ENCODE data around the gene DNAAF8. TPM values are rescaled to one million over a fixed set of nuclear protein-coding genes. Genes with fewer than 3 reads are reported as not detected.

DNAAF8 gene
- total RNA-seq, 1 experiment from 2014 or later, result 0.39 TPM

- no peak for DNase-seq
Measured at GRCh38 chr16:4696172-4696904, 38.0 kb upstream of the DNAAF8 start.

More at GRCh38 chr16:4696172-4696904, 38.0 kb upstream of the DNAAF8 start:
- Histone ChIP-seq H3K14ac (ENCODE audit: insufficient read depth, low read length) (no peak overlapping the region), H4K5ac (ENCODE audit: insufficient read length, low read depth, low read length) (no peak overlapping the region), H2BK12ac (ENCODE audit: insufficient read length, low read depth, low read length) (no peak overlapping the region), H3K79me1 (ENCODE audit: insufficient read depth, low read depth, low read length, poor library complexity, severe bottlenecking) (no peaks in the 10 kb centered on the region), H2AK5ac (ENCODE audit: insufficient read length, low read length) (no peak overlapping the region), H3T11ph (ENCODE audit: low read length) (no peak overlapping the region), H3K9ac (ENCODE audit: extremely low read depth, insufficient read length, low read length) (no peak overlapping the region), H3K23me2 (ENCODE audit: insufficient read length, low read depth, low read length, poor library complexity, severe bottlenecking) (peaks cover 3% of the 10 kb centered on the region), H3K79me2 (ENCODE audit: insufficient read depth, low read length) (no peaks in the 10 kb centered on the region), H3K27me3 (ENCODE audit: insufficient read depth, low read length) (no peaks in the 10 kb centered on the region), H3K23ac (ENCODE audit: insufficient read length, low read depth, low read length) (no peak overlapping the region), H4K91ac (ENCODE audit: insufficient read length, low read depth, low read length) (no peak overlapping the region), H2BK5ac (ENCODE audit: insufficient read length, low read length) (no peak overlapping the region), H3K27ac (ENCODE audit: insufficient read length, low read depth, low read length) (no peak overlapping the region), H3K56ac (ENCODE audit: insufficient read length, low read depth, low read length) (no peak overlapping the region), H4K20me1 (ENCODE audit: control insufficient read depth, insufficient read depth, insufficient read length) (no peaks in the 10 kb centered on the region), H2BK20ac (ENCODE audit: low read depth, low read length, poor library complexity, severe bottlenecking) (no peak overlapping the region), H3K4me2 (ENCODE audit: insufficient read depth, insufficient read length, low read length) (no peak overlapping the region), H4K8ac (replicated peaks; ENCODE audit: insufficient read length, low read depth, low read length) (no peak overlapping the region), H3K18ac (ENCODE audit: insufficient read length, low read depth, low read length) (no peak overlapping the region), H3K4me1 (ENCODE audit: insufficient read depth, low read length) (no peaks in the 10 kb centered on the region), H3K4ac (ENCODE audit: low read depth, low read length) (no peak overlapping the region), H3K9me3 (ENCODE audit: control insufficient read depth, low read depth, low read length) (no peaks in the 10 kb centered on the region), H2BK15ac (ENCODE audit: low read depth, low read length) (no peak overlapping the region), H2BK120ac (ENCODE audit: low read depth, low read length, poor library complexity, severe bottlenecking) (no peak overlapping the region), H2AFZ (ENCODE audit: low read length) (no peak overlapping the region)
- TF ChIP-seq, protein P1, sequence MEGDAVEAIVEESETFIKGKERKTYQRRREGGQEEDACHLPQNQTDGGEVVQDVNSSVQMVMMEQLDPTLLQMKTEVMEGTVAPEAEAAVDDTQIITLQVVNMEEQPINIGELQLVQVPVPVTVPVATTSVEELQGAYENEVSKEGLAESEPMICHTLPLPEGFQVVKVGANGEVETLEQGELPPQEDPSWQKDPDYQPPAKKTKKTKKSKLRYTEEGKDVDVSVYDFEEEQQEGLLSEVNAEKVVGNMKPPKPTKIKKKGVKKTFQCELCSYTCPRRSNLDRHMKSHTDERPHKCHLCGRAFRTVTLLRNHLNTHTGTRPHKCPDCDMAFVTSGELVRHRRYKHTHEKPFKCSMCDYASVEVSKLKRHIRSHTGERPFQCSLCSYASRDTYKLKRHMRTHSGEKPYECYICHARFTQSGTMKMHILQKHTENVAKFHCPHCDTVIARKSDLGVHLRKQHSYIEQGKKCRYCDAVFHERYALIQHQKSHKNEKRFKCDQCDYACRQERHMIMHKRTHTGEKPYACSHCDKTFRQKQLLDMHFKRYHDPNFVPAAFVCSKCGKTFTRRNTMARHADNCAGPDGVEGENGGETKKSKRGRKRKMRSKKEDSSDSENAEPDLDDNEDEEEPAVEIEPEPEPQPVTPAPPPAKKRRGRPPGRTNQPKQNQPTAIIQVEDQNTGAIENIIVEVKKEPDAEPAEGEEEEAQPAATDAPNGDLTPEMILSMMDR (conservative IDR thresholded peaks at IDR 0.05), result no peak
- WGBS (ENCODE audit: extremely low coverage, insufficient read length, low lambda C conversion rate), result no CpG with 5 or more reads among the region's 19 CpGs
- H3K36me3 Mint-ChIP-seq (ENCODE audit: insufficient read depth in 1 of 3, low read depth in 3 of 3), result peaks cover 14 to 52% (median 41%) of the 10 kb centered on the region in 3 experiments; a peak in 6 of 7 replicates
- H3K9me3 Mint-ChIP-seq, result no peaks in the 10 kb centered on the region
- H3K4me3 Mint-ChIP-seq, result no peak overlapping the region
- H3K4me1 Mint-ChIP-seq, result peaks cover 2 to 3% of the 10 kb centered on the region in 2 experiments; a peak in 2 of 4 replicates
- peaks cover 2% of the 10 kb centered on the region; the same call in 1 of the 2 replicates for H3K27me3 Mint-ChIP-seq (ENCODE audit: low read depth)
- H3K27ac Mint-ChIP-seq, result no peak overlapping the region
